Upper lobe of right lung (tissue), 1 donor: ENCODE data around the gene RABGGTA. TPM values are rescaled to one million over a fixed set of nuclear protein-coding genes. Genes with fewer than 3 reads are reported as not detected.

Source experiments
- ATAC-seq: fragments of 200-7000 bp; cut with Tn5 transposase; one replicate; pipeline ENCODE4 v1.9.1; 2020; ENCODE audit warnings: mild to moderate bottlenecking, moderate library complexity
- DNase-seq: peaks from one replicate; pipeline ENCODE4 v3.0.0-alpha.2; 2020
- H3K27ac ChIP-seq: fragments of 200-600 bp; one replicate; pipeline ENCODE4 v1.8.0; 2022
- H3K27me3 ChIP-seq: fragments of 200-600 bp; one replicate; pipeline ENCODE4 v1.8.0; 2022; ENCODE audit warnings: mild to moderate bottlenecking
- H3K36me3 ChIP-seq: fragments of 200-600 bp; one replicate; pipeline ENCODE4 v1.8.0; 2022
- H3K4me1 ChIP-seq: fragments of 200-600 bp; one replicate; pipeline ENCODE4 v1.8.0; 2022
- H3K4me3 ChIP-seq: fragments of 200-600 bp; one replicate; pipeline ENCODE4 v1.8.0; 2022; ENCODE audit warnings: mild to moderate bottlenecking
- H3K9me3 ChIP-seq: fragments of 200-600 bp; one replicate; pipeline ENCODE4 v1.8.0; 2022
- intact Hi-C: fragments of 100-400 bp; cut with DNase I; formaldehyde crosslinking; loops from one replicate; pipeline ENCODE4 v1.11.0; 2022
- total RNA-seq: library from RNA; stranded (reverse); fragmentation: NEBNext Ultra II Directional; extraction: Animal tissue kit (Norgen Biotek cat#: 25700); gene quantifications from one replicate; pipeline ENCODE4 v1.2.1, GENCODE V29; 2021
- TF ChIP-seq, protein P1 (sequence below): fragments of 200-600 bp; IDR thresholded peaks from one replicate; pipeline ENCODE4 v1.8.0; 2022; ENCODE audit warnings: antibody characterized with exemption
- donor health status: DM: no; HTN: yes; CAD: no; lungs with severe emphysema.

The RABGGTA gene
- total RNA-seq, 1 donor from 2014 or later = 50.3 TPM

DNA sequence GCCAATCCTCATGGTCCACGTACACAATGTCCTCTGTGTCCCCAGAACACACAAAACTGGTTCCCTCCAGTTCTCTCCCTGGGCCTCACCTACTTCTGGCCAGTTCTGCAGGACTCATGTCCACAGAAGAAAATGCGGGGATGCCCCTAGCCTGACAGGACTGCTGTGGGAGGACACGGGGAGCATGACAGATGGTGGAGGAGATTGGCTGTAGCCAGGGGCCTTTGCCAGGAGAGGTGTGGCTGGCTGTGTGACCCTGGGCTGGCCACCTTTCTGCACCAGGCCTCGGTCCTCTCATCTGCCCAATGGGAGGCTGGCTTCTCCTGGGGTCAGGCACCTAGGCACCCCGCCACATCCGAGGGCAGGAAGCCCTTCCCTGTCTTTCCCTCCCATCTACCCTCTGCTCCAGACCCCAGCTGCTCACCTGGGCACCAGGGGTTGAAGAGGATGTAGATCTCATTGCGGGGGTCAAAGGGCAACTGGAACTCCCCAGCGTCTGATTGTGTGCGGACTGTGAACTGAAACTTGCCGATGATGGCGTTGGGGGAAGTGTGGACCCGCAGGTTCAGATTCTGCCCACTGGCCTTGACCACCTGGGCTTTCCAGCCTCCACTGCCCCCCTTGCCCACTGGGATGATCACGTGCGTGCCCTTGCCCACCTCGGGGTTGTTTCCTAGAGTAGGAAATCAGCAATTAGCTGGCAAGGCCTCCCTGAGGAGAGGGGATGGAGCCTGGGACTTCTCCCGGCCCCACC, 11.2 kb downstream of the RABGGTA start:
- Histone ChIP-seq H3K4me3 (no peak overlapping the region), H3K36me3 (peaks cover 5% of the 10 kb centered on the region), H3K27me3 (no peaks in the 10 kb centered on the region), H3K9me3 (no peaks in the 10 kb centered on the region), H3K4me1 (peaks cover 5% of the 10 kb centered on the region), H3K27ac (peak overlapping the region; percentile 63)
- intact Hi-C loops = no loop called here
- TF ChIP-seq, protein P1, sequence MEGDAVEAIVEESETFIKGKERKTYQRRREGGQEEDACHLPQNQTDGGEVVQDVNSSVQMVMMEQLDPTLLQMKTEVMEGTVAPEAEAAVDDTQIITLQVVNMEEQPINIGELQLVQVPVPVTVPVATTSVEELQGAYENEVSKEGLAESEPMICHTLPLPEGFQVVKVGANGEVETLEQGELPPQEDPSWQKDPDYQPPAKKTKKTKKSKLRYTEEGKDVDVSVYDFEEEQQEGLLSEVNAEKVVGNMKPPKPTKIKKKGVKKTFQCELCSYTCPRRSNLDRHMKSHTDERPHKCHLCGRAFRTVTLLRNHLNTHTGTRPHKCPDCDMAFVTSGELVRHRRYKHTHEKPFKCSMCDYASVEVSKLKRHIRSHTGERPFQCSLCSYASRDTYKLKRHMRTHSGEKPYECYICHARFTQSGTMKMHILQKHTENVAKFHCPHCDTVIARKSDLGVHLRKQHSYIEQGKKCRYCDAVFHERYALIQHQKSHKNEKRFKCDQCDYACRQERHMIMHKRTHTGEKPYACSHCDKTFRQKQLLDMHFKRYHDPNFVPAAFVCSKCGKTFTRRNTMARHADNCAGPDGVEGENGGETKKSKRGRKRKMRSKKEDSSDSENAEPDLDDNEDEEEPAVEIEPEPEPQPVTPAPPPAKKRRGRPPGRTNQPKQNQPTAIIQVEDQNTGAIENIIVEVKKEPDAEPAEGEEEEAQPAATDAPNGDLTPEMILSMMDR = no peak
- DNase-seq = no peak
- ATAC-seq = peak; percentile 40

DNA sequence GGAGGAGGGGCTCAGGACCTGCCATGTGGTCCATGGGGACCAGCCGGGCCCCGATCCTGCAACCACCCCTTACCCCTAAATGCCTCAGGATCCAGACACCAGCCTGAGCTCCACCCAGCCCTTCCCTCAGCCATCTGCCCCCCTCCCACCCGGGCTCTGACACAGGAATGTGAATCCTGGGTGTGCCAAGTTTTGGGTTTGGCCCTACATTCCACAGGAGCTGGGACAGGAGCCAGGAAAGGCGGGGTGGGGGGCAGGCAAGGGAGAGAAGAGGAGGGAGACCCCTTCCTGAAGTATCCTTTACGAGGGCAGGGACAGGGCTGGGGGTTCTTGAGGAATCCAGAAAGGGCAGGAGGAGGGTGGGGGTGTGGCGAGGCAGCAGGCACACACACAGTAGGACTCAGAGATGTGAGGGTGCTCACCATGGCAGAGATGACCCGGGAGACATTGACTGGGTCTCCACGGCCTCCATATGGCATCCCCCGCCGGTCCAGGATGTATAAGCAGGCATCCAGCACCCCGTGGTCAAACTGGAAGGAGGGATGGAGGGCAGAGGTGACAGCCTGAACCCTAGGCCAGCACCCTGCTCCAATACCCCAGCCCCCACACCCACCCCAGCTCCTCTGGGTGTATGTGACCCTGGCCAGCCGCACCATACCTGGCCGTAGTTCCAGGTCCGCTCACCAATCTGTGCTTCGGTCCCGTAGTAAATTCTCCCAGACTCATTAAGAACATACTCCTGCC, 11.9 kb downstream of the RABGGTA start:
- Histone ChIP-seq H3K36me3 (peaks cover 9% of the 10 kb centered on the region), H3K27ac (peak overlapping the region; percentile 63), H3K4me1 (peaks cover 5% of the 10 kb centered on the region), H3K9me3 (no peaks in the 10 kb centered on the region), H3K4me3 (no peak overlapping the region), H3K27me3 (no peaks in the 10 kb centered on the region)
- DNase-seq (peak; percentile 85), ATAC-seq (peak; percentile 73)
- intact Hi-C loops = no loop called here
- TF ChIP-seq, protein P1 = no peak

DNA sequence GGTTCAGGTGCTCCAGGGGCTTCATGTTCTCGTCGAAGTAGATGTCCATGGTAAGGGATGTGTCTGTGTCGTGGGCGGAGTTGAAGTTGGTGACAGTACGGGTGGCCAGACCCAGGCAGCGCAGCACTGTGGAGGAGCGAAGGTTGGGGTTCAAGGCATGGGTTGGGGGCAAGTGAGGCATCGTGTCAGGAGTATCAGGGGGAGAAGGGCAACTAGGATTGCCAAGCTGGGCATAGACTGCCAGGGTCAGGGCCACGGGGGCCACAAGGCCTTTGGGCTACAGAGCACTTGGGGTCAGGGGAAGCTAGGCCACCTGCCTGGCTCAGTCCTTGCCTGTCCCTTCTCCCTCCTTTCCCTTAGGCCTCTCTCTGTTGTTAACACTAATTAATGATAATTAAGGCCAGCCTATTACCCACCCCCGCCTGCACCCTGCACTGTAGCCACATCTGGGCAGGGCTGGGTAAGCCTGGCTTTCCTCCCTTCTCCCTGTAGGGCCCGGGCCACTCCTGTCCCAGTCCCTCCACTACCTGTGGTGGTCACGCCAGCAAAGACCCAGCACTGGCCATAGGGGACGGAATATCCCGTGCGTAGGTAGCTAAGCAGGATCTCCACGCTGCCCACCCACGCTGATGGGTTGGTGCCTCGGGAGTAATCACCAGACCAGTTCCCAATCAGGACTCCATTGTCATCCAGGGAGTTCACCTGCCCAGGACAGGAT, 12.7 kb downstream of the RABGGTA start:
- intact Hi-C loops = no loop called here

DNA sequence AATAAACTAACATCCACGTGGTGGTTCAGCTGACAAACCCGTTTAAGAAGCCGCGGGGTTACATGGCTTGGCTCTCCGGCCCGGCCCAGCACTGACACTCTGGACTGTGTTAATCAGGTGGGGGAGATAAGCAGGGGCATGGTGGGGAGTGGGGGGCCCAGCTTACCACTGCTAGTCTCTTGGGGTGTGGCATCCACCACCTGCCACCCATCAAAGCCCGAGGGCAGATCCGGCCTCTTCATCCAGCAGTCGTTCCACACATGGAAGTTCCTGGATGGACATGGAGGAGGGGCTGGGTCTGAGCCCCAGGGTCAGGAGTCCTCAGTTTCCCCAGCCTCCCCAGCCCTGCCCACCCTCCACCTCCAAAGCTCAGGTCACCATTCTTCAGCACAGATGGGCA, 13.3 kb downstream of the RABGGTA start:
- ATAC-seq (no peak), DNase-seq (no peak)
- TF ChIP-seq, protein P1 = no peak
- no peak overlapping the region for H3K4me3 ChIP-seq
- H3K9me3 ChIP-seq = no peaks in the 10 kb centered on the region
- H3K27ac ChIP-seq = no peak overlapping the region
- H3K36me3 ChIP-seq = peaks cover 10% of the 10 kb centered on the region
- peaks cover 5% of the 10 kb centered on the region for H3K4me1 ChIP-seq
- no peaks in the 10 kb centered on the region for H3K27me3 ChIP-seq
- intact Hi-C loops = no loop called here

More for the DNA sequence above, 12.7 kb downstream of the RABGGTA start:
- Histone ChIP-seq H3K27me3 (no peaks in the 10 kb centered on the region), H3K4me3 (no peak overlapping the region), H3K36me3 (peaks cover 10% of the 10 kb centered on the region), H3K9me3 (no peaks in the 10 kb centered on the region), H3K4me1 (peaks cover 5% of the 10 kb centered on the region), H3K27ac (peak overlapping the region; percentile 63)
- DNase-seq (no peak), ATAC-seq (peak; percentile 3)
- TF ChIP-seq, protein P1 = no peak

DNA sequence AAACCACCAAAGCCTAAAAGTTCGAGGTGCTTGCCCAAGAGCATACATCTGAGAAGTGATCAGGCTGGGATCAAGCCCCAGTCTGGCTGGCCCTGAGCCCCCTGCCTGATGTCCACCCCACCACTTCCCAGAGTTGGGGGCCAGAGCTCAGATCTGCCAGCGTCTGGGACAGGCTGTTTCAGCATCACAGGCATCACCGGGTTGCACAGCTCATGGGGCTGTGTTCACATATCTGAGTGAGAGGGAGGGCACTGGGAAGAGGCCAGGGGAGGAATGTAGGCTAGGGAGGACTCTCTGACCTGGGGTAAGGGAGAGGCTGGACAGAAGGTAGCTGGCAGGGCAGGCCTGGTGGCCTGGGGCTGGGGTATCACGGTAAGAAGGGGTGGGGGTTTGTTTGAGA, 14.4 kb downstream of the RABGGTA start:
- ATAC-seq = peak; percentile 22
- TF ChIP-seq, protein P1 = no peak

More for the DNA sequence above, 14.4 kb downstream of the RABGGTA start:
- DNase-seq = no peak
- Histone ChIP-seq H3K4me1 (peaks cover 5% of the 10 kb centered on the region), H3K27me3 (no peaks in the 10 kb centered on the region), H3K27ac (no peak overlapping the region), H3K4me3 (no peak overlapping the region), H3K9me3 (no peaks in the 10 kb centered on the region), H3K36me3 (peaks cover 10% of the 10 kb centered on the region)
- intact Hi-C loops = no loop called here
